Middle frontal gyrus (tissue), 1 donor: Measurements from ENCODE around the gene WDR62.
A peak's percentile ranks its signal among the peaks of the same experiment; 100 is the strongest.
"Not testable (repeated sequence)": the region's sequence is repeated elsewhere in the genome, so short reads cannot be mapped to it uniquely, and the experiment has no call there.

ENCODE experiments used
- DNase-seq: peaks from one replicate; pipeline ENCODE4 v3.0.0-alpha.2; 2015; ENCODE audit warnings: low spot score; ENCODE audit errors: extremely low spot score

The WDR62 gene

DNA sequence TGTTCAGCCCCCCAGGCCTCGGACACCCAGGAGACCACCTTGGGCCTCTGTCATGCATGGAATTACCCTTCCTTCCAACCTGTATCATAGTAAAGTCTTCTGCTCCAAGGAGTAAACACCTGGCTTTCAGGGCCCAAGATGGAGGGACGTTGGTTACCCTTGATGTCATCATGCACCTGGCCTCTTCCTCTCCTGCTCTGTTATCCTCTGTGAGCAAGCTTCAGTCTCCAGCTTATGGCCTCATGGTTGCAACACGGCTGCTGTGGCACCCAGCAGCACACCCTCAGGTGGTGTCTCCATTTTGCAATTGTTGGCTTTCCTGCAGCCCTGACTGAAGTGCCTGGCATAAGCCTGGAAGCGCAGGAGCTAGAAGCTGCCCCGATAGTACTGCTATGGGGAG lies 52.3 kb downstream of the WDR62 start:
- DNase-seq, result no peak

DNA sequence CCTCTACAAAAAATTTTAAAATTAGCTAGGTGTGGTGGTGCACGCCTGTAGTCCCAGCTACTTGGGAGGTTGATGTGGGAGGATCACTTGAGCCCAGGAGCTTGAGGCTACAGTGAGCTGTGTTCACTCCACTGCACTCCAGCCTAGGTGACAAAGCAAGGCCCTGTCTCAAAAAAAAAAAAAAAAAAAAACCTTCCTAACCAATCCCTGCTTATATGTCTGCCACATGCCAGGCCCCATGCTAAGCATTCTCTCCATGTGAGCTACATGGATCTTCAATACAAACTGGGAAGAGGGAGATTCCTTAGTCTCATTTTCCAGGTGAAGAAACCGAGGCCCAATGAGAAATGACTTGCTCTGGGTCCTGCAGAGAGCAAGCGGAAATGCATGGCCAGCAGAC lies 54.0 kb downstream of the WDR62 start:
- no peak for DNase-seq

DNA sequence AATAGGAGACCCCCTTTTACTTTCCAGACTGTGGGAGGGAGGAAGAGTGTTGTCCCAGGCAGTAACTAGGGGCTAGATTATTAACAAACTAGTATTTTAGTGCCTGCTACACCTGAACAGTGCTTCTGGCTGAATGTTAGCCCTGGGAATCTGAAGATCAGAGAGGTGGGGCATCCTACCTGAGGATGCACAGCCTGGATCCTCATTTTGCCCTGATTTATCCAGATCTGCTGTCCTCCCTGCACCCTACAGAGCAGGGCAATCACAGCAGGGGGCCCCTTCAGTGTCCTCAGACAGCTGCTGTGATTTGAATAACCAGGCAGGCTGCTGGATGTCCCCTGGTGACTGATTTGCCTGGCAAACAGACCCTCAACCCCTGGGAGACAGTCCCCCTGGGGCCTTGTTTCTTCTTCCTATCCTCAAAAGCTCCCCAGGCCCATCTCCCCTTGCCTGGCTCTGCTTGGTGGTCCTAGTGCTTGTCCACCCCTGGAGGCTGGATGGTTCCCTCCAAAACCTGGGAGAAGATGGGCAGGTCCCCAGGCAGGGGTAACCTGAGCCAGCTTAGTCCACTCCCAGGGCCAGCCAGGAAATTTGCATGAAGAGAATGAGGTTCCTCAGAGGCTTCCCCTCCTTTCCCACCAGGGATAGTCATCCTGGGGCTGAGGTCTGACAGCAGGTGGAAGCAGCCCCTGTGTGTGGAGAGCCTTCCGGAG lies 55.9 kb downstream of the WDR62 start, which contains the start of gene OVOL3:
TSS of gene OVOL3 (plus strand) at position 657 of the 713 bp plus-strand sequence. CDS start 60 bp downstream, outside the sequence.
- no peak for DNase-seq

DNA sequence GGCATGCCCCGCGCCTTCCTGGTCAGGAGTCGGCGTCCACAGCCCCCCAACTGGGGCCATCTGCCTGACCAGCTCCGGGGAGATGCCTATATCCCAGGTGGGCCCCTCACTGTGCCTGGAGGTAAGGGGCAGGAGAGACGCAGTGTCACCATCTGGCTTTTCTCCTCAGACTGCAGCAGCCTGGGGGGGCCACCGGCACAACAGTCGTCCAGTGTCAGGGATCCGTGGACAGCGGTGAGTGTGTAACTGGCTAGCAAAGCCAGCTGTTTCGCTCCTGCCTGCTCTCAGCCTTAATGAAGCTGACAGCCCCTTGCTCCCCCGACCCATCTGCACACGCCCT lies 56.5 kb downstream of the WDR62 start:
- DNase-seq, result no peak

DNA sequence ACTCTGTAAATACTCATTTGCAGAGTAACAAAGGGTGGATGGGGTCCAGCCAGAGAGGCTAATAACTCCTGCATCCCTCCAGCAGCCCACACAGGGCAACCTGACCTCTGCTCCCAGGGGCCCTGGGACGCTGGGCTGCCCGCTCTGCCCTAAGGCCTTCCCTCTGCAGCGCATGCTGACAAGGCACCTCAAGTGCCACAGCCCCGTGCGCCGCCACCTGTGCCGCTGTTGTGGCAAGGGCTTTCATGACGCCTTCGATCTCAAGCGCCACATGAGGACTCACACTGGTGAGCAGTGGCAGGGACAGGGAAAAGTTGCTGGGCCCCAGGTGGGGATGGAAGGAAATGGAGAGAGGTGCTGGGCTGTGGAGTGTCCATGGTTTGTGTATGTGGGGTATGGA lies 58.0 kb downstream of the WDR62 start:
- DNase-seq, result no peak

DNA sequence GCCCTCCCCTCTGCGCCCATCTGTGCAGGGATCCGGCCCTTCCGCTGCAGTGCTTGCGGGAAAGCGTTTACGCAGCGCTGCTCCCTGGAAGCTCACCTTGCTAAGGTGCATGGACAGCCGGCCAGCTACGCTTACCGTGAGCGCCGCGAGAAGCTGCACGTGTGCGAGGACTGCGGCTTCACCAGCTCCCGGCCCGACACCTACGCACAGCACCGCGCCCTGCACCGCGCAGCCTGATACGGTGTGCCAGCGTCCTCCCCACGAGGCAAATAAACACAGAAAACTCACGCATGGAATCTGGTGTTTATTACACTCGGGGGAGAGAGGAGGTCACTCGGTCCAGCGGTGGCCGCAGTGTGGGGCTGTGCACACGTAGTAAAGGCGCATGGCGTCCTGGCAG lies 58.7 kb downstream of the WDR62 start:
- DNase-seq, result no peak

DNA sequence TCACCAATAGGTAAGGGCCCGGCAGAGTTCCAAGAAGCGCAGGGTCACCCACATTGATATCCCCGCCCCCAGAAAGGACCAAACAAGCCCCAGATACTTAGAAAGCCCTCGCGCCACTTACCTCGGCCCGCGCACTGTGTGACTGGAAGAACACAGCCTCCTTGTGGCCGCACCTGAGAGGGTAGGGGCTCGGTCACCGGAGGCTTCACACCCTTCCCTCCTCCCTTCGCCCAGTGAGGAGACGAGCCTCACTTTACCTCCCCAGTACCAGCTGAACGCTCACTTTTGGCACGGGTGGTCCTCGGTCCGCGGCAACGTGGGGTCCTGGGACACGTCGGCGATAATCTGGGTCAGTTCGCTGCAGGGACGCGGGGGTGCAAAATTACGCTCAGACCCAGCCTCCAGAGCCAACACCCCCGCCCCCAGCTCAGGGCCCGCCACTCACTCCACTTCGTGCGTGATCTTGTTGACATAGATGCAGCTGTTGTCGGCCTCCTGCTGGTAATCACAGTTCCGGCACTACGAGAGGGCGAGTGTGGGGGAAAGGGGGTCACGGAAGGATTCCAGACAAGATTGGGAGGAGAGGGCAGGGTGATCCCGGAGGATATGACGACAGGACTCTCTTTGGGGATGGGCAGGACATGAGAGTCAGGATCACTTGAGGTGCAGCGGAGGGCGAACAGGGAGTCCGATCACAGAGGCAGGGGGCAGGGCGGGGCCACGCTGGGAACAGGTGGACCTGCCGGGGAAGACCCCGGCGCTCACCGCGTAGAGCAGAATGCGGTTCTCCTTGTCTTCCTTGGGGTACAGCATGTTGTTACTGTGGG lies 59.4 kb downstream of the WDR62 start:
- DNase-seq, result no peak

DNA sequence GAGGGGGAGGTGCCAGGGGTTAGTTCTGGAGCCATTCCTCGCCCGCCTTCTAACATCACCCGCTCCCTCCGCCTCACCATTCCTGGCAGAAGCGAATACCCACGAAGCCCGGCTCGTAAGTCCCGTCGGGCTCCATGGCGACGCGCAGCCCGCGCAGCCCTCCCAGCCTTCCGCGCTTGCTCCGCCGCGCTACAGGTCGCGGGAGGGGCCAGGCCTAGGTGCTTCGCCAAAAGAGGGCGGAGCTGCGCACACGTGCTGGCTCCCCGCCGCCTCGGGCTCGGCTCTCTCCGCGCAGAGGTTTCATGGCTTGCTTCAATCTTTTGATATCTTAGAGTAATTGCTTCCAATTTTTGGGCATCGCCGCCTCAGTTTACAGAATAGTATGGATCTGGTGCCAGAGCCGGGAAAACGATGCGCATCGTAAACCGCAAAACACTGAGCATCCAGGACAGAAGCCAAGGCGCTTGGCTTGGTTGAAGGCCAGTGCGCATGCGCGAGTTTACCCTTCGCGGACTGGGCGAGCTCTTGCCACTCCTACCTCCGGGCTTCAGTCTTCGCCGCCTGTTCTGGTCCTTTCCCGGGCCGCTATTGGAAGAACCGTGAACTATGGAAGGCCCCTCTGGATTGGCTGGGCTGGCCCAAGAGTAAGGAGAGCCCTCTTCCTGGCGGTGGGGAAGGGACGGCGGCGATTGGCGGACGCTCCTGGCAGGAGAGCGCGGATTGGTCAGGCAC lies 60.2 kb downstream of the WDR62 start, which contains the start of gene POLR2I:
TSS of gene POLR2I (minus strand) at position 155 of the 732 bp plus-strand sequence. CDS start at position 136, 19 bp downstream.
- DNase-seq, result peak; percentile 99

DNA sequence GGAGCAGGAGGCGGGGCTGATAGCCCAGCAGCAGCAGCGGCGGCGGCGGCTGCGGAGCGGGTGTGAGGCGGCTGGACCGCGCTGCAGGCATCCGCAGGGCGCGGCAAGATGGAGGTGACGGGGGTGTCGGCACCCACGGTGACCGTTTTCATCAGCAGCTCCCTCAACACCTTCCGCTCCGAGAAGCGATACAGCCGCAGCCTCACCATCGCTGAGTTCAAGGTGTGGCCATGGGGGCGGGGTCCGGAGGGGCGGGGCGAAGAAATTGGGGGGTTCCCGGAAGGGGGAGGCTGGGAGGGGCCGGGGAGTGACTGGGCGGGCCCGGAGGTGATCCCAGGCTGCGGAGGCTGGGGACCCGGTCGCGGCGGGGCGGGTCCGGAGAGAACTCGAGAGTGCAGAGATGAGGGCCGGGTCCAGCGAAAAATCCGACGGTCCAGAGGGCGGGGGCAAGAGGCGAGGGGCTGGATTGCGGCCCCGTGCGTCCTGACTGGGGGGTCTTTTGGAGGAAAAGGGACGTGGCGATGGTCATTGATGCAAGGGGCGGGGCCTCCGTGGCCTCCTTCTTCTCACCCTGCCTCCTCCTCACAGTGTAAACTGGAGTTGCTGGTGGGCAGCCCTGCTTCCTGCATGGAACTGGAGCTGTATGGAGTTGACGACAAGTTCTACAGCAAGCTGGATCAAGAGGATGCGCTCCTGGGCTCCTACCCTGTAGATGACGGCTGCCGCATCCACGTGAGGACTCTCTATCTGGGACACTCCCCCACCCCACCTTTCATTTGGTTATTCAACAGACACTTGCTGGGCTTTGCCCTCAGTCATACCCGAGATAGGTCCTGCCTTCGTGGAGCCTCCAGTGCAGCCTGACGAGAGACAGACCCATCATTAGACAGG lies 61.0 kb downstream of the WDR62 start, which contains the start of gene TBCB:
TSS of gene TBCB (plus strand) at position 16 of the 891 bp plus-strand sequence. CDS start at position 109, 93 bp downstream.
- no peak for DNase-seq

DNA sequence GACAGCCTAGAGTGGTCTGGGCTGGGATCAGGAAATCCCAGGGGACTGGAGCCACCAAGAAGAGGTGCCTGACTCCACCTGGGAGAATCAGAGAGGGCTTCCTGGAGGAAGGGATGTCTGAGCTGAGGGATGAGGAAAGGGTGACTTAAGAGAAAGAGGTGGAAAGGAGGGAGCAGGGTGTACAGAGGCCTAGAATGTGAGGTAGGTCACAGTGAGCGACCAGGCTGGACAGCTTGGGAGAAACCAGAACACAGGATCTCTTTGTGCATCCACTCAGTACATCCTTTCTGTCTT lies 61.6 kb downstream of the WDR62 start:
- DNase-seq, result no peak

DNA sequence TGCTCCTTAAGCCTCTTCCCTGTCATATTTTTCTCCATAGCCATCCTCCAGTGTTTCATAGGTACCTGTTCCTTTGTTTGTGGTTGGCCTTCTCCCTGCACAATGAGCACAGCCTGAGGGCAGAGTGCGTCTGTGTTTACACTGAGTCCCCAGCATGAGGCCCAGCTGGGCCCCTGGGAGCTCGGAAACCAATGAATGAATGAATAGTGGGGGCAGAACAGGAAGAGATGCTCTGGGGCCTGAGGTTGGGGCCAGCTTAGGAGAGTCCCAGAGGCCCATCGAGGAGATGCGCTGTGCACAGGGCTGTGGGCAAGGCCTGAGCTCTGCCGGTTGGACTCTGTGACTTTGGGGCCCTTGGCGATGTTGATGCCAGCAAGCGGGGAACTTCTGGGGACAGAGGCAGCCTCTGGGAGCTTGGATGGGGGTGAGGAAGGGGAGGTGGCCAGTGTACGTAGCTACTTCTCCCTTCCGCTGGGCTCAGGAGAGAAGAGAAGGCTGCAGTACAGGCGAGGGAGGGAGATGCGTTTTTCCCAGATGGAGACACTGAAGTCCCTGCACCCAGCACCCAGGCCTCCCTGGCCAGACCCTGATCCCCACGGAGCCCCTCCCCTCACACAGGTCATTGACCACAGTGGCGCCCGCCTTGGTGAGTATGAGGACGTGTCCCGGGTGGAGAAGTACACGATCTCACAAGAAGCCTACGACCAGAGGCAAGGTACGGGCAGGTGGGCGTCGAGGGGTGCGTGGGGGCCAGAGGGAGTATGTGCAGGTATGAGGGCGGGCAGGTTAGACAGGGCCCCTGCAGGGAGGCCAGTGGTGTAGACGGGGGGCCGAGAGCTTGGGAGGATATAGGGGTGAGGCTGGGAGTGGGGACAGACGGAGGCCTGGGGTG lies 65.6 kb downstream of the WDR62 start:
- no peak for DNase-seq

DNA sequence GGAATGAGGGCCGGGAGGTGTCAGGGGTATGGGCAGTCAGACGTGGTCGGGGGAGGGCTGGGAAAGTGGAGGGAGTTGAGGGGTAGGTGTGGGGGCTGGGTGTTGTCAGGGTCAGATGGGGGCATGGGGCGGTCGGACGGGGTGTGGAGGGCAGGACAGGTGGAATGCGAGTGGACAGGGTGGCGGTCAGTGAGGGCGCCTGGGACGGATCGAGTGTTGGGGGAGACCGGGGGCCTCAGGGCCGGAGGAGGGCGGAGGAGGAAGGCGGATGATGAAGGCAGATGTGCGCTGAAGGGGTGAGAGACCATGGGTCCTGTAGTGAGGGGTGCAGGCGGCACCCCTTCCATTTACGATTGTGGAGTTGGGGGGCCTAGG lies 66.3 kb downstream of the WDR62 start:
- DNase-seq, result no peak

DNA sequence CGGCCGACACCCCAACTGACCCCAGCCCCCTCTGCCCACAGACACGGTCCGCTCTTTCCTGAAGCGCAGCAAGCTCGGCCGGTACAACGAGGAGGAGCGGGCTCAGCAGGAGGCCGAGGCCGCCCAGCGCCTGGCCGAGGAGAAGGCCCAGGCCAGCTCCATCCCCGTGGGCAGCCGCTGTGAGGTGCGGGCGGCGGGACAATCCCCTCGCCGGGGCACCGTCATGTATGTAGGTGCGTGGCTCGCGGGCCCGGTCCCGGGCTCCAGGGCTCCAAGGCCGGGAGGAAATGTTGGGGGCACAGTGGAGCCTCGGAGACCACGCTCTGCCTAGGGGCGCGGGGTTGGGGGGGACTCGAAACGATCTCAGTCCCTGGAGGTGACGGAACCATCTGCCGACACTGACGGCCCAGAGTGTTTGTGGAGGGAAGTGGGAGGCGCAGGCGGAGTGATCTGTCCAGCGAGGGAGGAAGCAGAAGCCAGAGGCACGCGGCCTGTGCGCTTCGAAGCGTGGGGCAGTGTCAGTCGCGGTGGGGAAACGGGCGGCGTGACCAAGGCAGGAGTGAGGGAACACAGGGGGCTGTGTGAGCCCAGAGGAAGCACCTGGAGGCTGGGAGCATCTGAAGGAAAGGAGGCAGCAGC lies 66.9 kb downstream of the WDR62 start:
- DNase-seq, result no peak

DNA sequence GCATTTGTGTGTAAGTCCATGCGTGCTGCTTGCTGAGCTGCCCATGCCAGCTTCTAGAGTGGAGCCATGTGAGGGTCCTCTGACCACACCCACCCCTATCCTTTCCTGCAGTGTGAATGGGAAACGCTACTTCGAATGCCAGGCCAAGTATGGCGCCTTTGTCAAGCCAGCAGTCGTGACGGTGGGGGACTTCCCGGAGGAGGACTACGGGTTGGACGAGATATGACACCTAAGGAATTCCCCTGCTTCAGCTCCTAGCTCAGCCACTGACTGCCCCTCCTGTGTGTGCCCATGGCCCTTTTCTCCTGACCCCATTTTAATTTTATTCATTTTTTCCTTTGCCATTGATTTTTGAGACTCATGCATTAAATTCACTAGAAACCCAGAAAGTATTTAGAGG lies 70.9 kb downstream of the WDR62 start:
- no peak for DNase-seq

DNA sequence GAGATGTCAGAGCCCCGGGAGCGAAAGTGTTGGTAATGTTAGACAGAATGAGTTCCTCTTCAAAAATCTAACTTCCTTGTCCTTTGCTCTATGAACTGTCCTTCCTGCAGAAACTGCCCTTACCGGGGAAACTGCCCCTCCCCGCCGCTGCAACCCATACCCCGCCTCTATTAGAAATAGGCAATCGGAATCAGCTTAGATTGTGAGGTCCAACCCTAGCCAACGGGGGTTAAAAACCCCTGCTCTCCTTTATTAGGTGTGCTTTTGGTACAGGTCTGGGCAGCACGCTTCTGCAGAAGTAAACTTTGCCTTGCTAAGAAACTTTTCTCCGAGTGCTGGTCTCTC lies 73.7 kb downstream of the WDR62 start:
- no peak for DNase-seq

DNA sequence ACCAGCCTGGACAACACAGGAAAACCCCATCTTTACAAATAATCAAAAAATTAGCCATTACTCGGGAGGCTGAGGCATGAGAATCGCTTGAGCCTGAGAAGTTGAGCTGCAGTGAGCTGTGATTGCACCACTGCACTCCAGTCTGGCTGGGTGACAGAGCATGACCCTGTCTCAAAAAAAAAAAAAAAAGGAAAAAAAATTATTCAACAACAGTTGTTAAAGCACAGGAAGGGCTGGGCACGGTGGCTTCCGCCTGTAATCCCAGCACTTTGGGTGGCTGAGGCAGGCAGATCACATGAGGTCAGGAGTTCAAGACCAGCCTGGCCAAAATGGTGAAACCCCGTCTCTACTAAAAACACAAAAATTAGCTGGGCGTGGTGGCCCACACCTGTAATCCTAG lies 76.5 kb downstream of the WDR62 start:
- not testable (repeated sequence) for DNase-seq

DNA sequence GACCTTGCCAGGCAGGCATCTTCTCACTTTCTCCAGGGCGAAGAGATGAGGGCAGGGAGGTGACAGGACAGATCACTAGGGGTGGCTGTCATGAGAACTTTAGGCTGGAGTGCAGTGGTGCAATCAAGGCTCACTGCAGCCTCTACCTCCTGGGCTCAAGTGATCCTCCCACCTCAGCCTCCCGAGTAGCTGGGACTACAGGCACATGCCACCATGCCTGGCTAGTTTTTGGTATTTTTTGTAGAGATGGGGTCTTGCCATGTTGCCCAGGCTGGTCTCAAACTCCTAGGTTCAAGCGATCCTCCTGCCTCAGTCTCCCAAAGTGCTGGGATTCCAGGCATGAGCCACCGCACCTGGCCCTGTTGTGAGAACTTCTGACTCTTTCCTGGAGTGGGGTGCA lies 80.2 kb downstream of the WDR62 start:
- not testable (repeated sequence) for DNase-seq

DNA sequence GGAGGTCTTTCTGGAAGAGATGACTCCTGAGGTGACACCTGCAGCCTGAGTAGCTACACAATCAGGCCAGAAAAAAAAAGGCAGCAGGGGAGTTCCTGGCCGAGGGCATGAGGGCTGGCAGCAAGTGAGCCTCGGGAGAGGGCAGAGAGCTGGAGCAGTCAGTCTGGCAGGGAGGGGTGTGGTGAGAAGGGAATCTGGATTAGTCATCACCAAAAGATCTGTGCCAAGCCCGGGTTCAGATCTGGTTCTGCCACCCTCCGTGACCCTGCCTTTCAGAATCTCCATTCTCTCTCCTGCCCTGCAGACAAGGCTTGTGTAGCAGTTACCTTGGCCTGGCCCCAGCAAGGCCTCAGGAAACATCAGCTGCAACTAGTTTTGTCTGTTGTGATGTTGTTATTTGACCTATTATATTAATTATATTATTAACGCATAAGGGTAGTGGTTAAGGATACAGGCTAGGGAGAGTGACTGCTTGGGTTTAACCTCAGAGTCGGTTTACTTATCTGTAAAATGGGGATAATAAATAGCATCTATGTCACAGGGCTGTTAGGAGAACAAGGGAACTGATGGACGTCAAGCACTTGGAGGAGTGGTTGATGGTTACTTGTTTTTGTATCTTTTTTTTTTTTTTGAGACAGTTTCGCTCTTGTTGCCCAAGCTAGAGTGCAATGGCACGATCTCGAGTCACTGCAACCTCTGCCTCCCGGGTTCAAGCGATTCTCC lies 82.4 kb downstream of the WDR62 start:
- no peak for DNase-seq

DNA sequence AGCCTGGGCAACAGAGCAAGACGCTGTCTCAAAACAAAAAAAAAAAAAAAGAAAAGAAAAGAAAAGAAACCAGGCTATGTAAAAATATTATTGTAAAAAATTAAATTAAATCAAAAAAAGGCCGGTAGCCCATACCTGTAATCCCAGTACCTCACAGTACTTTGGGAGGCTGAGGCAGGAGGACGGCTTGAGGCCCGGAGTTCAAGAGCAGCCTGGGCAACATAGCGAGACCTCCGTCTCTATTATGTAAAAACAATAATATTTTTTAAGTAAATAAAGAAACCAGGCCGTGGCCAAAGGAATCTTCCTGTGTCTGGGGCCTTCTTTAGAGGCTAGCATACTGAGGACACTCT lies 84.4 kb downstream of the WDR62 start:
- DNase-seq, result no peak
